K562 (cell line): ENCODE data around the gene RNF2. TPM values are rescaled to one million over a fixed set of nuclear protein-coding genes. Genes with fewer than 3 reads are reported as not detected.
"Not testable (repeated sequence)": the region's sequence is repeated elsewhere in the genome, so short reads cannot be mapped to it uniquely, and the experiment has no call there.

Experiments
- ATAC-seq: fragments of 200-7000 bp; cut with Tn5 transposase; 3 replicates; pipeline ENCODE4 v1.9.1; 2020; ENCODE audit warnings: moderate library complexity
- BruUV-seq: library from RNA; stranded (reverse); fragments of 400-500 nt; replicated peaks from 2 replicates; lab custom pipeline; 2021; lab: Mats Ljungman, UMichigan
- CTCF ChIA-PET: fragments of 300-600 bp; formaldehyde crosslinking; extraction: SDS; loops from one replicate; lab custom pipeline; 2021; ENCODE audit warnings: low intra/inter-chr PET ratio; lab: Yijun Ruan, JAX
- POLR2A ChIA-PET: fragments of 300-600, 350-650 bp; sonication (Branson Sonifier 250); formaldehyde crosslinking; extraction: SDS; loops from one replicate; lab custom pipeline; 2021; ENCODE audit warnings: antibody characterized with exemption, inconsistent platforms; lab: Yijun Ruan, JAX
- DNase-seq, 4 experiments: peaks; one replicate each; pipeline versions ENCODE4 v3.0.0 to v3.0.0-alpha.2; 2011 to 2018; ENCODE audit warnings: low spot score in 3 of 4, mixed read lengths in 3 of 4; ENCODE audit errors: extremely low read depth in 1 of 4
- FAIRE-seq: peaks from 2 replicates; lab custom pipeline; 2011; peaks lifted over from hg19 to GRCh38; lab: Jason Lieb, UNC
- H2AFZ ChIP-seq: 2 replicates; pipeline ENCODE4 v1.6.0; 2011; ENCODE audit warnings: low read depth, low read length, control low read depth, inconsistent platforms
- H3K27ac ChIP-seq: fragments of 200-600 bp; 3 replicates; pipeline ENCODE4 v1.8.0; 2011; ENCODE audit warnings: low read depth, mild to moderate bottlenecking, control low read depth, inconsistent platforms, low read length, moderate library complexity, mixed read lengths; ENCODE audit errors: extremely low read depth
- H3K27me3 ChIP-seq, 2 experiments: fragments of 300-600 bp in 1 of 2; 2 replicates in 1 of 2; 3 replicates in 1 of 2; pipeline versions ENCODE4 v1.6.0 to v1.8.0; 2011; ENCODE audit warnings: inconsistent platforms in 2 of 2, low read length in 2 of 2, mild to moderate bottlenecking in 1 of 2, mixed read lengths in 1 of 2, moderate library complexity in 1 of 2; ENCODE audit not compliant: control insufficient read depth in 2 of 2, insufficient read depth in 2 of 2
- H3K36me3 ChIP-seq: fragments of 300-600 bp; 3 replicates; pipeline ENCODE4 v1.8.0; 2011; ENCODE audit warnings: mild to moderate bottlenecking, low read length, inconsistent platforms; ENCODE audit not compliant: control insufficient read depth, insufficient read depth
- H3K4me1 ChIP-seq, 2 experiments: fragments of 200-600 bp in 1 of 2; replicated peaks in 1 of 2; 2 replicates in 1 of 2; 3 replicates in 1 of 2; pipeline versions ENCODE4 v1.5.1 to v1.8.0; 2011; ENCODE audit warnings: inconsistent platforms in 2 of 2, low read length in 2 of 2, mild to moderate bottlenecking in 1 of 2, mixed read lengths in 1 of 2, moderate library complexity in 1 of 2; ENCODE audit not compliant: control insufficient read depth in 2 of 2, insufficient read depth in 2 of 2
- H3K4me2 ChIP-seq: 2 replicates; pipeline ENCODE4 v1.6.1; 2011; ENCODE audit warnings: low read length, control low read depth, inconsistent platforms, mixed read lengths; ENCODE audit not compliant: insufficient read depth
- H3K4me3 ChIP-seq: fragments of 200-600 bp; sonication (generic), shearing (Covaris generic); 2 replicates; pipeline ENCODE4 v1.5.1; 2016; ENCODE audit warnings: control low read depth, inconsistent platforms
- H3K79me2 ChIP-seq: fragments of 200-600 bp; 3 replicates; pipeline ENCODE4 v1.8.0; 2011; ENCODE audit warnings: low read length, inconsistent platforms; ENCODE audit not compliant: control insufficient read depth, insufficient read depth
- H3K9ac ChIP-seq, 2 experiments: 2 replicates each; pipeline versions ENCODE4 v1.6.0 to v1.6.1; 2011; ENCODE audit warnings: low read depth in 2 of 2, low read length in 2 of 2, control low read depth in 1 of 2, inconsistent platforms in 1 of 2, mild to moderate bottlenecking in 1 of 2, mixed read lengths in 1 of 2; ENCODE audit not compliant: insufficient read depth in 1 of 2
- H3K9me1 ChIP-seq: one replicate; pipeline ENCODE4 v1.6.0; 2011; ENCODE audit warnings: inconsistent platforms, mild to moderate bottlenecking, low read length, moderate library complexity; ENCODE audit not compliant: control insufficient read depth, insufficient read depth
- H3K9me3 ChIP-seq: replicated peaks from 2 replicates; pipeline ENCODE4 v1.5.1; 2011; ENCODE audit warnings: low read depth, low read length, inconsistent platforms; ENCODE audit not compliant: control insufficient read depth, insufficient read depth
- H4K20me1 ChIP-seq: replicated peaks from 2 replicates; pipeline ENCODE4 v1.6.1; 2011; ENCODE audit warnings: low read length, inconsistent platforms, mixed read lengths; ENCODE audit not compliant: control insufficient read depth, insufficient read depth
- CTBP1 ChIP-seq: fragments of 450-650 bp; IDR thresholded peaks from 2 replicates; pipeline ENCODE4 v1.6.1; 2016; ENCODE audit warnings: borderline replicate concordance
- KAT8 ChIP-seq: fragments of 450-650 bp; IDR thresholded peaks from 2 replicates; pipeline ENCODE4 v1.6.1; 2016; ENCODE audit warnings: low read depth, mild to moderate bottlenecking
- NRF1 ChIP-seq, 2 experiments: fragments of 450-650 bp; IDR thresholded peaks in 1 of 2; conservative IDR thresholded peaks in 1 of 2; 2 replicates each; pipeline ENCODE4 v1.6.1; 2014; ENCODE audit warnings: mild to moderate bottlenecking in 2 of 2
- POU5F1 ChIP-seq: fragments of 150-350 bp; IDR thresholded peaks from 2 replicates; pipeline ENCODE4 v1.6.1; 2014; ENCODE audit warnings: borderline replicate concordance, low read length, low read depth, mild to moderate bottlenecking; ENCODE audit not compliant: partially characterized antibody
- RBM34 ChIP-seq: fragments of 200-400 bp; formaldehyde crosslinking; IDR thresholded peaks from 2 replicates; pipeline ENCODE4 v1.6.1; 2018; ENCODE audit warnings: low read length, borderline replicate concordance; ENCODE audit not compliant: insufficient read depth
- SMARCB1 ChIP-seq: IDR thresholded peaks from 2 replicates; pipeline ENCODE4 v1.6.1; 2011; ENCODE audit warnings: improper control_type of control experiment, low read depth; ENCODE audit not compliant: insufficient read length
- TCF7 ChIP-seq: sonication (generic); IDR thresholded peaks from 2 replicates; pipeline ENCODE4 v1.6.1; 2016; ENCODE audit warnings: antibody characterized with exemption, borderline replicate concordance
- ZNF586 ChIP-seq: fragments of 450-650 bp; formaldehyde crosslinking; conservative IDR thresholded peaks from 2 replicates; pipeline ENCODE4 v1.4.0; 2020; ENCODE audit warnings: mild to moderate bottlenecking, moderate library complexity
- WGBS: fragments of 100-300 bp; shearing (Covaris generic); methylation state at CpG from one replicate; pipeline ENCODE4 v1.1.6; 2016; ENCODE audit warnings: low coverage, mixed read lengths; ENCODE audit not compliant: insufficient coverage; ENCODE audit errors: missing lambda C conversion rate; 5-methylcytosine and 5-hydroxymethylcytosine counted together
- in situ Hi-C: fragments of 300-500 bp; cut with MboI; formaldehyde crosslinking; loops from 4 replicates; pipeline ENCODE4 v1.15.0; 2018; ENCODE audit warnings: inconsistent platforms, mixed read lengths
- intact Hi-C: fragments of 100-400 bp; cut with micrococcal nuclease; formaldehyde crosslinking; loops from 2 replicates; pipeline ENCODE4 v1.14.2; 2022
- polyA plus RNA-seq, 8 experiments: library from polyadenylated mRNA; depleted of rRNA in 4 of 8; stranded (reverse) in 5 of 8; unstranded in 3 of 8; fragments of >200 nt; fragmentation: Nextera tagmentation in 2 of 8; fragmentation: Illumina TruSeq in 1 of 8; extraction: Ambion mirVana in 2 of 8; extraction: Trizol in 1 of 8; gene quantifications; 2 replicates each; pipeline versions ENCODE4 v1.2.1 to v1.2.3, GENCODE V29; 2011 to 2014; ENCODE audit warnings: inconsistent platforms in 1 of 8, missing spikeins in 1 of 8
- total RNA-seq, 7 experiments: library from RNA; depleted of rRNA in 6 of 7; stranded (reverse); fragments of >200 nt in 6 of 7; fragmentation: Illumina TruSeq in 2 of 7; extraction: Trizol in 2 of 7; gene quantifications; 2 replicates each; pipeline versions ENCODE4 v1.2.1 to v1.2.3, GENCODE V29; 2011 to 2021; ENCODE audit warnings: low replicate concordance in 1 of 7

RNF2 gene
- total and polyA plus RNA-seq, 9 of the 15 experiments (the other 6 are each of a cell fraction or from before 2014, with no cell fraction given), result 7.1 to 66.5 (median 32.9) TPM

DNA sequence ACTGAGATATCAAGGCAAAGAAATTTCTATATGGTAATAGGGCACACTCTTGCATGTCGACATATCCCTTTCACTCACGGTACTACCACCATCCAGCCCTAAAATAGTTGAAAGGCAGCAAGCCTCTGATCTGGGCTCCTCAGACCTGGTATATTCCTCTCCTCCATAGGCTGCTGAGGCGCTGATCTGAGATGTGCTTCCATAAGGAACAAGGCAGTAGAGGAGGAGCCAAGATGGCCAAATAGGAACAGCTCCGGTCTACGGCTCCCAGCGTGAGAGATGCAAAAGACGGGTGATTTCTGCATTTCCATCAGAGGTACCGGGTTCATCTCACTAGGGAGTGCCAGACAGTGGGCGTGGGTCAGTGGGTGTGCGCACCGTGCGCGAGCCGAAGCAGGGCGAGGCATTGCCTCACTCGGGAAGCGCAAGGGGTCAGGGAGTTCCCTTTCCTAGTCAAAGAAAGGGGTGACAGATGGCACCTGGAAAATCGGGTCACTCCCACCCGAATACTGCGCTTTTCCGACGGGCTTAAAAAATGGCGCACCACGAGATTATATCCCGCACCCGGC is 44.0 kb upstream of the RNF2 start:
- H3K36me3 ChIP-seq, H3K79me2 ChIP-seq, H4K20me1 ChIP-seq, H3K27ac ChIP-seq, H3K9me1 ChIP-seq, H3K4me1 ChIP-seq, DNase-seq, H3K27me3 ChIP-seq, H3K9me3 ChIP-seq, FAIRE-seq, BruUV-seq, intact Hi-C loops, in situ Hi-C loops: not testable (repeated sequence)
- peak overlapping the region; percentile 81 for H2AFZ ChIP-seq
- ChIA-PET CTCF (interaction anchor here (0.5 kb wide), 1 partner anchor 12 kb away, joined by 3 read pairs; no protein-coding TSS in a partner anchor), POLR2A (interaction anchor here (0.6 kb wide), 1 partner anchor 26 kb away, joined by 3 read pairs; no protein-coding TSS in a partner anchor)
- peak overlapping the region; percentile 79 for H3K4me2 ChIP-seq
- TF ChIP-seq CTBP1 (peak; percentile 34), NRF1 (conservative IDR thresholded peaks at IDR 0.05 in 1 of 2, IDR thresholded peaks at IDR 0.05 in 1 of 2) (peak; percentile 33 to 46; a peak in 2 of 4 replicates)
- 21% methylated on average over 19 of the region's 26 CpGs for WGBS
- H3K9ac ChIP-seq, result peak overlapping the region in 1 of 2 experiments; percentile 65; a peak in 2 of 4 replicates
- ATAC-seq, result peak; percentile 72
- H3K4me3 ChIP-seq, result peak overlapping the region; percentile 37

DNA sequence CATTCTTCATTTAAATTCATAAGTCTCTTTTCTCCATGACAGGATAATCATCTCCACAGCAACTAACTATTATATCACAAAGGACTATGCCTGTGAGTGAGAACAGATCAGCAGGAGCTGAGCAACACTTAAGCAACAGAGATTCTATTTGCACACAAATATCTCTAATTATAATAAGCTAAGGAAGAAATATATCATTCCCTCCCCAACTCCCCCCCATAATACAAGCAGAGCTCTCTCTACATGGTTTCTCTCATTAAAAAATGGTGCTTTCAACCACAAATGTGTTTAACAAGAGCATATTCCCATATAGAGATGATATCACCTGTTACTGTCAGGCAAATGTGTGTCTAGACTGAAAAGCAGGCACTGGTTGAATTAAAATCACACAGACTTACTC is 36.5 kb upstream of the RNF2 start:
- POLR2A ChIA-PET, result interaction anchor here (1.9 kb wide), 1 partner anchor 9 kb away, joined by 4 read pairs; no protein-coding TSS in a partner anchor

More for the DNA sequence above, 36.5 kb upstream of the RNF2 start:
- CTCF ChIA-PET, result no interaction called here
- intact Hi-C loops (no loop called here), in situ Hi-C loops (no loop called here)
- TF ChIP-seq KAT8, result no peak
- no peak for TF ChIP-seq TCF7
- no peak for TF ChIP-seq POU5F1
- TF ChIP-seq RBM34, result no peak
- TF ChIP-seq SMARCB1, result no peak
- no peak for TF ChIP-seq ZNF586
- Histone ChIP-seq H3K4me3 (no peak overlapping the region), H3K79me2 (no peaks in the 10 kb centered on the region), H3K36me3 (no peaks in the 10 kb centered on the region), H2AFZ (no peak overlapping the region), H3K27ac (no peak overlapping the region), H3K9me3 (no peaks in the 10 kb centered on the region; the same call in 1 of the 2 replicates), H3K4me1 (no peaks in the 10 kb centered on the region), H3K9me1 (no peaks in the 10 kb centered on the region), H4K20me1 (no peaks in the 10 kb centered on the region), H3K9ac (no peak overlapping the region), H3K27me3 (no peaks in the 10 kb centered on the region), H3K4me2 (no peak overlapping the region)
- BruUV-seq, result no TSS peak
- ATAC-seq (no peak), FAIRE-seq (no peak), DNase-seq (no peak)
